ENCODE results near the gene SACM1L.

SACM1L gene

DNA sequence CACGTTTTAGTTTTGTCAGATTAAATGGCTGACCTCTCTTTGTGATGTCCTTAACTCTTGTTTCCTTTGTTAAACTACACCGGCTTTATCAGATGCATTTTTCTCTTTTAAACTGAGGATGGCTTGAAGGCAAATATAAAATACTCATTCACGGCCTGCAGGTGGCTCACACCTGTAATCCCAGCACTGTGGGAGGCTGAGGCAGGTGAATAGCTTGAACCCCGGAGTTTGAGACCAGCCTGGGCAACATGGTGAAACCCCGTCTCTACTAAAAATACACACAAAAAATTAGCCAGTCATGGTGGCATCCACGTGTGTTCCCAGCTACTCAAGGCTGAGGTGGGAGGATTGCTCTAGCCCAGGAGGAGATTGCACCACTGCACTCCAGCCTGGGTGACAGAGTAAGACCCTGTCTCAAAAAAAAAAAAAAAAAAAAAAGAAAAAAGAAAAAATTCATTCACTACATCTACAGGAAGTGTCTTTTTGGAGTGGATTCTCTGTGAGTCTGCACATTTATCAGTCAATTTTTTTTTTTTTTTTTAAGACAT lies 34.7 kb upstream of the SACM1L start:
- DNase-seq (ENCODE audit: extremely low spot score) = no peak
- POLR2A ChIA-PET = no interaction called here
- no peak for TF ChIP-seq SUZ12 (IDR thresholded peaks at IDR 0.05)
- no peak for TF ChIP-seq ZNF384 (IDR thresholded peaks at IDR 0.05)
- TF ChIP-seq BHLHE40 (IDR thresholded peaks at IDR 0.05; ENCODE audit: borderline replicate concordance) = no peak
- no peak for TF ChIP-seq FOXA1 (IDR thresholded peaks at IDR 0.05)
- no peak for TF ChIP-seq PKNOX1 (IDR thresholded peaks at IDR 0.05)
- TF ChIP-seq ARNT (IDR thresholded peaks at IDR 0.05) = no peak
- no peak for TF ChIP-seq SP1 (IDR thresholded peaks at IDR 0.05)
- no peak for TF ChIP-seq FOXK2 (IDR thresholded peaks at IDR 0.05)
- TF ChIP-seq FOXM1 (IDR thresholded peaks at IDR 0.05; ENCODE audit: borderline replicate concordance) = no peak
- TF ChIP-seq ELF4 (IDR thresholded peaks at IDR 0.05) = no peak
- no peak for TF ChIP-seq L3MBTL2 (conservative IDR thresholded peaks at IDR 0.05)
- no peak for TF ChIP-seq CTBP1 (IDR thresholded peaks at IDR 0.05; ENCODE audit: borderline replicate concordance)
- no peak for TF ChIP-seq LEF1 (IDR thresholded peaks at IDR 0.05; ENCODE audit: borderline replicate concordance)
- no peak for TF ChIP-seq HDGF (IDR thresholded peaks at IDR 0.05; ENCODE audit: borderline replicate concordance)
- no peak for TF ChIP-seq TARDBP (IDR thresholded peaks at IDR 0.05)
- no peak for TF ChIP-seq NFRKB (IDR thresholded peaks at IDR 0.05)
- CTCF ChIA-PET = interaction anchor here (0.6 to 1.3 kb wide), 4 partner anchors 8 to 147 kb away, joined by 4 to 6 read pairs (median 5); no protein-coding TSS in a partner anchor

- CTCF ChIA-PET = interaction anchor here (1.2 to 1.3 kb wide), 2 partner anchors 143 to 148 kb away, joined by 3 to 4 read pairs; no protein-coding TSS in a partner anchor
- no peak for DNase-seq (ENCODE audit: extremely low spot score)
- POLR2A ChIA-PET = interaction anchor here (1.1 kb wide), 1 partner anchor 61 kb away, joined by 4 read pairs; the partner anchor contains the start of gene LIMD1
Measured at GRCh38 chr3:45655906-45656305, 33.3 kb upstream of the SACM1L start.

GRCh38 chr3:45656575-45657363 lies 32.4 kb upstream of the SACM1L start:
- DNase-seq (ENCODE audit: extremely low spot score) = peak; percentile 85
- POLR2A ChIA-PET = interaction anchor here (1.1 kb wide), 1 partner anchor 62 kb away, joined by 4 read pairs; the partner anchor contains the start of gene LIMD1
- no peak for TF ChIP-seq TARDBP (IDR thresholded peaks at IDR 0.05)
- TF ChIP-seq LEF1 (IDR thresholded peaks at IDR 0.05; ENCODE audit: borderline replicate concordance) = no peak
- peak; percentile 66; the same call in 1 of the 2 replicates for TF ChIP-seq FOXK2 (IDR thresholded peaks at IDR 0.05)
- no peak for TF ChIP-seq ARNT (IDR thresholded peaks at IDR 0.05)
- TF ChIP-seq FOXM1 (IDR thresholded peaks at IDR 0.05; ENCODE audit: borderline replicate concordance) = no peak
- no peak for TF ChIP-seq L3MBTL2 (conservative IDR thresholded peaks at IDR 0.05)
- TF ChIP-seq HDGF (IDR thresholded peaks at IDR 0.05; ENCODE audit: borderline replicate concordance) = no peak
- no peak for TF ChIP-seq ELF4 (IDR thresholded peaks at IDR 0.05)
- no peak for TF ChIP-seq SUZ12 (IDR thresholded peaks at IDR 0.05)
- TF ChIP-seq BHLHE40 (IDR thresholded peaks at IDR 0.05; ENCODE audit: borderline replicate concordance) = no peak
- no peak for TF ChIP-seq FOXA1 (IDR thresholded peaks at IDR 0.05)
- no peak for TF ChIP-seq ZNF384 (IDR thresholded peaks at IDR 0.05)
- TF ChIP-seq SP1 (IDR thresholded peaks at IDR 0.05) = no peak
- TF ChIP-seq PKNOX1 (IDR thresholded peaks at IDR 0.05) = peak; percentile 86
- no peak for TF ChIP-seq CTBP1 (IDR thresholded peaks at IDR 0.05; ENCODE audit: borderline replicate concordance)
- CTCF ChIA-PET = interaction anchor here (0.6 to 1.2 kb wide), 9 partner anchors 48 to 863 kb away, joined by 3 to 7 read pairs (median 3); no protein-coding TSS in a partner anchor

More at GRCh38 chr3:45655906-45656305, 33.3 kb upstream of the SACM1L start:
- TF ChIP-seq FOXM1 (IDR thresholded peaks at IDR 0.05; ENCODE audit: borderline replicate concordance) (no peak), PKNOX1 (IDR thresholded peaks at IDR 0.05) (no peak), ARNT (IDR thresholded peaks at IDR 0.05) (no peak), TARDBP (IDR thresholded peaks at IDR 0.05) (no peak), CTBP1 (IDR thresholded peaks at IDR 0.05; ENCODE audit: borderline replicate concordance) (no peak), NFRKB (IDR thresholded peaks at IDR 0.05) (no peak), ZNF384 (IDR thresholded peaks at IDR 0.05) (no peak), SUZ12 (IDR thresholded peaks at IDR 0.05) (no peak)

- CTCF ChIA-PET = interaction anchor here (0.6 kb wide), 2 partner anchors 36 to 681 kb away, joined by 3 to 5 read pairs; no protein-coding TSS in a partner anchor
- no peak for DNase-seq (ENCODE audit: extremely low spot score)
- TF ChIP-seq HDGF (IDR thresholded peaks at IDR 0.05; ENCODE audit: borderline replicate concordance) (no peak), ARNT (IDR thresholded peaks at IDR 0.05) (no peak), LEF1 (IDR thresholded peaks at IDR 0.05; ENCODE audit: borderline replicate concordance) (no peak), BHLHE40 (IDR thresholded peaks at IDR 0.05; ENCODE audit: borderline replicate concordance) (no peak), SP1 (IDR thresholded peaks at IDR 0.05) (no peak), FOXK2 (IDR thresholded peaks at IDR 0.05) (no peak), NFRKB (IDR thresholded peaks at IDR 0.05) (no peak), ELF4 (IDR thresholded peaks at IDR 0.05) (no peak)
- POLR2A ChIA-PET = no interaction called here
Measured at GRCh38 chr3:45657853-45658252, 31.3 kb upstream of the SACM1L start.

DNA sequence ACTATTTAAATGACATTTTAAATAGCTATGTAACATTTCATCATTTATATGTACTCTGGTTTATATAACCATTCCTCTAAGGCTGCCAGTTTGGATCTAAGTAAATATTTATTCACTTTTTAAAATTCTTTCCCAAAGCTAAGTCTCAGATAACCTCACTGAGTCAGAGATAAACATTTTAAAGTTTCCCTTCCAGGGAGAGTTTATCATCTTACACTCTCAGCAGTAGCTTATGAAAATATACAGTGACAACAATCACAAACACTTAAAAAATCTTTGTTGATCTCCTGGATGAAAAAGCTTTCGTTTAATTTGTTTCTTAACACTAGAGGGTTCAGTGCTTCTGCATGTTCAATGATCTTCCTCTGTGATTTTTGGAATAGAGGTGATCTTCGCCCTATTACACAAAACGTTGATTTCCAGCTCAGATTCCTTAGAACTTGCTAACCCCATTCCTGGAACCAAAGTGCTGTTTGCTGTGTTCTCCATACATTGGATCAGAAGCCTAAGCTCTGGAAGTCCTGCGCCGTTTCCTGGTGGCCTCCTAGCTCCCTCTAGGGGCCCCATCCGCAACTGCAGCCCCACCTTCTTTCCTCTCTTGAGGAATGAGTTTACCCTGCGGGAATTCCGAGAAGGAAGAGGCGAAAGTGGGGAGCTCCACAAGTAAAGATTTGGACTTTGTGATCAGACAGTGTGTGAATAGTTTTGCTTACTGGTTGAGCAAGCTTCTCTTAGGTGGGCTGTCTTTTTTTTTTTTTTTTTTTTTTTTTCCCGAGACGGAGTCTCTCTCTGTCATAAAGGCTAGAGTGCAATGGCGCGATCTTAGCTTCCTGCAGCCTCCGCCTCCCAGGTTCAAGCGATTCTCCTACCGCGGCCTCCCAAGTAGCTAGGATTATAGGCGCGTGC lies 29.3 kb upstream of the SACM1L start:
- ChIA-PET POLR2A (interaction anchor here (0.7 kb wide), 1 partner anchor 85 kb away, joined by 3 read pairs; no protein-coding TSS in a partner anchor), CTCF (interaction anchor here (0.6 to 1.5 kb wide), 21 partner anchors 10 to 623 kb away, joined by 3 to 16 read pairs (median 4); partner anchors contain the start of genes LIMD1 and TMEM158)
- TF ChIP-seq SUZ12 (IDR thresholded peaks at IDR 0.05) (no peak), FOXM1 (IDR thresholded peaks at IDR 0.05; ENCODE audit: borderline replicate concordance) (no peak), FOXK2 (IDR thresholded peaks at IDR 0.05) (no peak), CTBP1 (IDR thresholded peaks at IDR 0.05; ENCODE audit: borderline replicate concordance) (no peak), FOXA1 (IDR thresholded peaks at IDR 0.05) (no peak), TARDBP (IDR thresholded peaks at IDR 0.05) (no peak), ELF4 (IDR thresholded peaks at IDR 0.05) (no peak)
- DNase-seq (ENCODE audit: extremely low spot score) = peak; percentile 75
